ENCODE data around the gene TSPAN13. TPM values are rescaled to one million over a fixed set of nuclear protein-coding genes. Genes with fewer than 3 reads are reported as not detected.

Gene TSPAN13
- total RNA-seq, 4 donors from 2014 or later = 2.1 to 8.8 (median 6.5) TPM

GRCh38 chr7:16721541-16721940, 32.0 kb upstream of the TSPAN13 start:
- TF ChIP-seq EP300 (IDR thresholded peaks at IDR 0.05) (no peak), POLR2A (IDR thresholded peaks at IDR 0.05; ENCODE audit: low read depth) (no peak), POLR2AphosphoS5 (IDR thresholded peaks at IDR 0.05) (no peak), CTCF (IDR thresholded peaks at IDR 0.05) (no peak)
- Histone ChIP-seq H3K4me3 (no peak overlapping the region), H3K36me3 (no peaks in the 10 kb centered on the region), H3K27me3 (no peaks in the 10 kb centered on the region), H3K27ac (replicated peaks in 1 of 4) (no peak overlapping the region), H3K9me3 (no peaks in the 10 kb centered on the region), H3K4me1 (no peaks in the 10 kb centered on the region)
- intact Hi-C loops (cut with DNase I) = no loop called here
- DNase-seq (ENCODE audit: extremely low spot score) = no peak
- WGBS = 85% methylated on average over 4 of the region's 4 CpGs

DNA sequence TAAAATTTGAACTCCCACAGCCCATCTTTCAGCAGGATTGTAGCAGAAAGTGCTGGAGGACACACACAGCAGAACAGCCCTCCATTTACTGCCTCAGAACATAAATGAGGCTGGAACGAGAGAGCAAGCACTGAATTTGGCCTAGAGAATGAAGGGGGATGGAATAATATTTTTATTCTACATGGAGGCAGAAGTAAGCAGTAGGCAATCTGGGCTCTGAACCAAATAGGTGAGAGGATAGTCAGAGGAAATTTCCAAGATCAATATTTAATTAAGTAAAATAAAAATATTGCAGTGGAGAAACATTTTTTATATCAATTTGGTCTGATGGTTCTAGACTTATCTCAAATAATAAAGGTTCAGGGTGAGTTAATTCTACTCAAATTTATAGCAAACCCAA, 29.2 kb upstream of the TSPAN13 start:
- intact Hi-C loops (cut with DNase I) = no loop called here
- TF ChIP-seq POLR2AphosphoS5 (IDR thresholded peaks at IDR 0.05) = no peak
- no peak for TF ChIP-seq POLR2A (IDR thresholded peaks at IDR 0.05; ENCODE audit: low read depth)
- TF ChIP-seq CTCF (IDR thresholded peaks at IDR 0.05) = no peak
- TF ChIP-seq EP300 (IDR thresholded peaks at IDR 0.05) = no peak
- Histone ChIP-seq H3K27ac (replicated peaks in 1 of 4) (no peak overlapping the region), H3K9me3 (no peaks in the 10 kb centered on the region), H3K4me3 (no peak overlapping the region), H3K27me3 (no peaks in the 10 kb centered on the region), H3K4me1 (no peaks in the 10 kb centered on the region), H3K36me3 (no peaks in the 10 kb centered on the region)
- WGBS = 82% methylated on average over 1 of the region's 1 CpG
- DNase-seq (ENCODE audit: extremely low spot score) = no peak

GRCh38 chr7:16726189-16726588, 27.4 kb upstream of the TSPAN13 start:
- Histone ChIP-seq H3K36me3 (no peaks in the 10 kb centered on the region), H3K9me3 (no peaks in the 10 kb centered on the region), H3K27ac (replicated peaks in 1 of 4) (no peak overlapping the region), H3K27me3 (no peaks in the 10 kb centered on the region), H3K4me1 (no peaks in the 10 kb centered on the region), H3K4me3 (no peak overlapping the region)
- no peak for TF ChIP-seq EP300 (IDR thresholded peaks at IDR 0.05)
- TF ChIP-seq CTCF (IDR thresholded peaks at IDR 0.05) = no peak
- no peak for TF ChIP-seq POLR2A (IDR thresholded peaks at IDR 0.05; ENCODE audit: low read depth)
- TF ChIP-seq POLR2AphosphoS5 (IDR thresholded peaks at IDR 0.05) = no peak
- WGBS = 96% methylated on average over 2 of the region's 2 CpGs
- no peak for DNase-seq (ENCODE audit: extremely low spot score)
- intact Hi-C loops (cut with DNase I) = no loop called here

GRCh38 chr7:16727736-16728135, 25.8 kb upstream of the TSPAN13 start:
- WGBS = 91% methylated on average over 4 of the region's 4 CpGs
- no peaks in the 10 kb centered on the region for H3K27me3 ChIP-seq
- H3K36me3 ChIP-seq = no peaks in the 10 kb centered on the region
- H3K4me3 ChIP-seq = no peak overlapping the region
- no peaks in the 10 kb centered on the region for H3K9me3 ChIP-seq
- no peak for DNase-seq (ENCODE audit: extremely low spot score)
- intact Hi-C loops (cut with DNase I) = no loop called here
- no peaks in the 10 kb centered on the region for H3K4me1 ChIP-seq
- H3K27ac ChIP-seq (replicated peaks in 1 of 4) = no peak overlapping the region
- TF ChIP-seq POLR2AphosphoS5 (IDR thresholded peaks at IDR 0.05) (no peak), CTCF (IDR thresholded peaks at IDR 0.05) (no peak), EP300 (IDR thresholded peaks at IDR 0.05) (no peak), POLR2A (IDR thresholded peaks at IDR 0.05; ENCODE audit: low read depth) (no peak)

GRCh38 chr7:16728811-16729210, 24.7 kb upstream of the TSPAN13 start:
- H3K4me1 ChIP-seq = no peaks in the 10 kb centered on the region
- H3K27me3 ChIP-seq = no peaks in the 10 kb centered on the region
- H3K27ac ChIP-seq (replicated peaks in 1 of 4) = no peak overlapping the region
- no peaks in the 10 kb centered on the region for H3K9me3 ChIP-seq
- intact Hi-C loops (cut with DNase I) = no loop called here
- DNase-seq (ENCODE audit: extremely low spot score) = no peak
- H3K36me3 ChIP-seq = no peaks in the 10 kb centered on the region
- TF ChIP-seq POLR2AphosphoS5 (IDR thresholded peaks at IDR 0.05) (no peak), POLR2A (IDR thresholded peaks at IDR 0.05; ENCODE audit: low read depth) (no peak), CTCF (IDR thresholded peaks at IDR 0.05) (no peak), EP300 (IDR thresholded peaks at IDR 0.05) (no peak)
- H3K4me3 ChIP-seq = no peak overlapping the region
- 96% methylated on average over 7 of the region's 10 CpGs for WGBS
